GM21619 (cell line): ENCODE data around the gene SAFB2.

Experiments
- ATAC-seq: cut with Tn5 transposase; IDR thresholded peaks from one replicate; pipeline ENCODE4 v1.9.1; 2021; ENCODE audit not compliant: unreplicated experiment

Gene SAFB2

GRCh38 chr19:5622465-5623396, at the start of gene SAFB2, which contains the start of gene SAFB:
Gene SAFB2, minus strand, starts transcription at chr19:5622776. Its CDS starts 61 bp downstream, at chr19:5622715.
Gene SAFB, plus strand, starts transcription at chr19:5623083. Its CDS starts 123 bp downstream, at chr19:5623206.
- peak; percentile 55 for ATAC-seq

DNA sequence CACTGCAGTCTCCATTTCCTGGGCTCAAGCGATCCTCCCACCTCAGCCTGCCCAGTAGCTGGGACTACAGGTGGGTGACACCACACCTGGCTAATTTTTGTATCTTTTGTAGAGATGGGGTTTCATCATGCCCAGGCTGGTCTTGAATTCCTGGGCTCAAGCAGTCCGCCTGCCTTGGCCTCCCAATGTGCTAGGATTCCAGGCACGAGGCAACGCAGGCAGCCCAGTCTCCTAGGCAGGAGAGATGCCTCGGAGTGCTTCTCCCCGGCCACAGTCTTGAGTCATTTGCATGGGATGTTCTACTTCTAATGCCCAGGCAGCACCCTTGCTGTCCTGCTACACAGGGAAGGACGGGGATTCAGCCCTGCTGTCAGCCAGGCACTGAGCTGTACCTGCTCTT, 49.0 kb upstream of the SAFB2 start:
- ATAC-seq = no peak

GRCh38 chr19:5669212-5669611, 46.6 kb upstream of the SAFB2 start:
- no peak for ATAC-seq

DNA sequence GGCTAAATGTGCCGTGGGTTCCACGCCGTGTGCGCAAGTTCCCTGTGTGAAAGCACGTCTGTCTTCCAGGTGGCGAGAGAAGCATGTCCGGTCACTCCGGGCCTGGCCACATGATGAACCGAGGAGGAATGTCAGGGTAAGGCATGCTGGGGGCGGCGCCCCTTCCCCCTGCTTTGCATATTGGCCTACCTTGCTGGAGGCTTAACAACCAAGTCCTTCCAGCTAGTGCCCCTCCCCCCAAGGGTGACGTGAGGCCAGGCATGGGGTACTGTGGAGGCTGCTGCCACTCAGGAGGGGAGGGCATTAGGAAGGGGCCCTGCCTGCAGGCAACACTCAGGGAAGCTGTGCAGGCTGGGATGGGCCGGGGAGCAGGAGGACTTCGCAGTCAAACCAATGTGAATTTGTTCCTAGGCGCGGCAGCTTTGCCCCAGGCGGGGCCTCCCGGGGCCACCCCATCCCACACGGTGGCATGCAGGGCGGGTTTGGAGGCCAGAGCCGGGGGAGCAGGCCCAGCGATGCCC, 45.2 kb upstream of the SAFB2 start:
- no peak for ATAC-seq

- no peak for ATAC-seq
Measured at GRCh38 chr19:5666921-5667610, 44.5 kb upstream of the SAFB2 start.

- no peak for ATAC-seq
Measured at GRCh38 chr19:5665781-5666513, 43.4 kb upstream of the SAFB2 start.

DNA sequence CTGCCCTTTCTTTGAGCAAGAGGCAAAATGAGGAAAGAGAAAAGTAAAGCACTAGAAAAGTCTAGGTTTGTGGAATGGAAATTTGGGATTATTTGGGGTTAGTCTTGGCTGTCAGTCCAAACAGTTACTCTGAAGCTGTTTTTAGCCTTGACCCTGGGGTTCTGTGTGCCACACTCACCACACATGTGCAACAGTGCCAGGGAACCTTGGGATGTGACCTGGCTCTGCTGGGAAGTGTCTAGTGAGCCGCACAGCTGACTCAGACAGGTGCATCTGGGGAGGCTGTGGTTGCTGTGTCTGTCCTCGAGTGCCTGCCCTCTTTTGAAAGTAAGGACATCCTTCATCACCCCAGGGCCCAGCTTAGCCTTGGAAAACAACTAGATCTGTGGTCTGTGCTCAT, 41.9 kb upstream of the SAFB2 start:
- ATAC-seq = no peak

- no peak for ATAC-seq
Measured at GRCh38 chr19:5663904-5664303, 41.3 kb upstream of the SAFB2 start.

DNA sequence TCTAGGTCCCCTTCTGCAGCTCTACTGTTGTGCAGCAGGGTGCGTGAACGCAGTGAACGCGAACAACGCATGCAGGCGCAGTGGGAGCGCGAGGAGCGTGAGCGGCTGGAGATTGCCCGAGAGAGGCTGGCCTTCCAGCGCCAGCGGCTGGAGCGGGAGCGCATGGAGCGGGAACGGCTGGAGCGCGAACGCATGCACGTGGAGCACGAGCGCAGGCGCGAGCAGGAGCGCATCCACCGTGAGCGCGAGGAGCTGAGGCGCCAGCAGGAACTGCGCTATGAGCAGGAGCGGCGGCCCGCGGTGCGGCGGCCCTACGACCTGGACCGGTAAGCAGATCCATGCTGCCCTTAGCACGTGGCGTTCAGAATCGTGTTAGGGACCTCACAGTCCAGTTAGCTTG, 38.9 kb upstream of the SAFB2 start:
- ATAC-seq = no peak

GRCh38 chr19:5655412-5655811, 32.8 kb upstream of the SAFB2 start:
- ATAC-seq = no peak

- no peak for ATAC-seq
Measured at GRCh38 chr19:5654931-5655330, 32.4 kb upstream of the SAFB2 start.

GRCh38 chr19:5652261-5652660, 29.7 kb upstream of the SAFB2 start:
- ATAC-seq = no peak

- no peak for ATAC-seq
Measured at GRCh38 chr19:5651361-5651760, 28.8 kb upstream of the SAFB2 start.

- ATAC-seq = no peak
Measured at GRCh38 chr19:5648464-5648863, 25.9 kb upstream of the SAFB2 start.

GRCh38 chr19:5646703-5647102, 24.1 kb upstream of the SAFB2 start:
- ATAC-seq = no peak

- ATAC-seq = no peak
Measured at GRCh38 chr19:5645409-5645808, 22.8 kb upstream of the SAFB2 start.

DNA sequence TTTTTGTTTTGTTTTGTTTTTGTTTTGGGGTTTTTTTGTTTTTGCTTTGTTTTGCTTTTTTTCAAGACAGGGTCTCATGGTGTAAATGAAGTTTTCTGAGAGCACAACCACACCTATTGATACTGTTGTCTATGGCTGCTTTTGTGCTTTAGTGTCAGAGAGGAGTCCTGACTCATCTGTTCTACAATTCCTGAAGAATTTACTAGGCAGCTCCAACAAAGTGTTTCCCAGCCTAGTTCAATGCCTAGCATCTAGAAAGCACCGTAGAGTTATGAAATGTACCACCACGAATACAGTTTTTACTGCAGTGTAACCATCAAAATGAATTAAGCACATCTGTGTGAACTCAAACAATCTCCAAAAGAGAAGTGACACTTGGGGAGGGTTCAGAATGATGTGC, 21.5 kb upstream of the SAFB2 start:
- no peak for ATAC-seq

DNA sequence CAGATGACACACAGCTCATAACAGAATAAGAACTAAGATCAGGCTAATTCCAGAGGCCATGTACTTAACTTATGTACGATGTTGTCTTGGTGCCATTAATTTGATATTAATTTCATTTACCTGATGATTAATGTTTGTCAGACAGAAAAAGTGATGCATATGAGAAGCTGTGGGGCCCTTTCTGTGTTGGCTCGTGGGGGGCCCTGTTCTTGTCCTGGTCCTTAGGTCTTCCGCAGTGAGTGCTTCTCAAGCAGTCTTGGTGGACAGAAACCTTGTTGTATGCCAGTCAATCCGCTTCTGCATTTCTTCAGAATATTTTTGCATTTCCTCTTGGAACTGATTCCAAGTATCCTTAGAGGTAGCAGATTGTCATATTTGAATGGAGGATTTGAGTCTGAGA, 20.5 kb upstream of the SAFB2 start:
- no peak for ATAC-seq

GRCh38 chr19:5642204-5642603, 19.6 kb upstream of the SAFB2 start:
- no peak for ATAC-seq

GRCh38 chr19:5641171-5641570, 18.6 kb upstream of the SAFB2 start:
- no peak for ATAC-seq

- ATAC-seq = no peak
Measured at GRCh38 chr19:5637971-5638370, 15.4 kb upstream of the SAFB2 start.
